Keratinocyte (primary cell): ENCODE measurements around the gene SLC30A1.

Source experiments
- EZH2 ChIP-seq: IDR thresholded peaks from one replicate; pipeline ENCODE4 v1.6.1; 2012; ENCODE audit warnings: inconsistent platforms, mild to moderate bottlenecking, low read length, moderate library complexity
- TF ChIP-seq, protein P1 (sequence below), 3 experiments: IDR thresholded peaks in 1 of 3; conservative IDR thresholded peaks in 1 of 3; optimal IDR thresholded peaks in 1 of 3; 2 replicates in 2 of 3; 3 replicates in 1 of 3; pipeline versions ENCODE3 to v1.5.1; 2011; ENCODE audit warnings: low read length in 3 of 3, mild to moderate bottlenecking in 3 of 3, moderate library complexity in 2 of 3, control low read depth in 1 of 3, inconsistent platforms in 1 of 3; ENCODE audit not compliant: insufficient read depth in 2 of 3; ENCODE audit errors: extremely low read depth in 1 of 3

GRCh38 chr1:211628417-211628816, 49.5 kb upstream of the SLC30A1 start:
- TF ChIP-seq, protein P1, sequence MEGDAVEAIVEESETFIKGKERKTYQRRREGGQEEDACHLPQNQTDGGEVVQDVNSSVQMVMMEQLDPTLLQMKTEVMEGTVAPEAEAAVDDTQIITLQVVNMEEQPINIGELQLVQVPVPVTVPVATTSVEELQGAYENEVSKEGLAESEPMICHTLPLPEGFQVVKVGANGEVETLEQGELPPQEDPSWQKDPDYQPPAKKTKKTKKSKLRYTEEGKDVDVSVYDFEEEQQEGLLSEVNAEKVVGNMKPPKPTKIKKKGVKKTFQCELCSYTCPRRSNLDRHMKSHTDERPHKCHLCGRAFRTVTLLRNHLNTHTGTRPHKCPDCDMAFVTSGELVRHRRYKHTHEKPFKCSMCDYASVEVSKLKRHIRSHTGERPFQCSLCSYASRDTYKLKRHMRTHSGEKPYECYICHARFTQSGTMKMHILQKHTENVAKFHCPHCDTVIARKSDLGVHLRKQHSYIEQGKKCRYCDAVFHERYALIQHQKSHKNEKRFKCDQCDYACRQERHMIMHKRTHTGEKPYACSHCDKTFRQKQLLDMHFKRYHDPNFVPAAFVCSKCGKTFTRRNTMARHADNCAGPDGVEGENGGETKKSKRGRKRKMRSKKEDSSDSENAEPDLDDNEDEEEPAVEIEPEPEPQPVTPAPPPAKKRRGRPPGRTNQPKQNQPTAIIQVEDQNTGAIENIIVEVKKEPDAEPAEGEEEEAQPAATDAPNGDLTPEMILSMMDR (optimal IDR thresholded peaks at IDR 0.05 in 1 of 3, IDR thresholded peaks at IDR 0.05 in 1 of 3, conservative IDR thresholded peaks at IDR 0.05 in 1 of 3; ENCODE audit: extremely low read depth in 1 of 3, insufficient read depth in 2 of 3, low read length in 3 of 3), result no peak
- TF ChIP-seq EZH2, result no peak
